ENCODE measurements around the gene ATP2C2.

Gene ATP2C2

DNA sequence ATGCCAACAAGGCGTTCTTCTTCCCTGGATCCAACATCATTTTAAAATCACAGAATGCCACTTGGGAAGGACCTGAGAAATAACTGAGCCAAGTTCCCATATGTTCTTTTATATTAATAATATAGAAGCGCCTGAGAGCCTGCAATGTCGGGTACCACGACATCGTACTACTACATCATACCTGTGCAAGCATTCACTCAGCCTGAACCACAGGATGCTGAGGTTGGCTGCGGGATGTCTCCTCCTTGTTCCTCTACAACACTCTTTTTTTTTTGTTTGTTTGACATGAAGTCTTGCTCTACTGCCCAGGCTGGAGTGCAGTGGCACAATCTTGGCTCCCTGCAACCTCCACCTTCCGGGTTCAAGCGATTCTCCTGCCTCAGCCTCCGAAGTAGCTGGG is 2.1 kb upstream of the ATP2C2 start:
- TF ChIP-seq POLR2AphosphoS5 (IDR thresholded peaks at IDR 0.05; ENCODE audit: low read depth, low read length) (no peak), TAF1 (IDR thresholded peaks at IDR 0.05; ENCODE audit: borderline replicate concordance, insufficient read depth, low read length) (no peak), FOXP2 (optimal IDR thresholded peaks at IDR 0.05; ENCODE audit: borderline replicate concordance, extremely low read depth, extremely low read length, insufficient read depth) (no peak), SIN3A (IDR thresholded peaks at IDR 0.05; ENCODE audit: borderline replicate concordance, insufficient read depth, low read length) (no peak)
- TF ChIP-seq, protein P1, sequence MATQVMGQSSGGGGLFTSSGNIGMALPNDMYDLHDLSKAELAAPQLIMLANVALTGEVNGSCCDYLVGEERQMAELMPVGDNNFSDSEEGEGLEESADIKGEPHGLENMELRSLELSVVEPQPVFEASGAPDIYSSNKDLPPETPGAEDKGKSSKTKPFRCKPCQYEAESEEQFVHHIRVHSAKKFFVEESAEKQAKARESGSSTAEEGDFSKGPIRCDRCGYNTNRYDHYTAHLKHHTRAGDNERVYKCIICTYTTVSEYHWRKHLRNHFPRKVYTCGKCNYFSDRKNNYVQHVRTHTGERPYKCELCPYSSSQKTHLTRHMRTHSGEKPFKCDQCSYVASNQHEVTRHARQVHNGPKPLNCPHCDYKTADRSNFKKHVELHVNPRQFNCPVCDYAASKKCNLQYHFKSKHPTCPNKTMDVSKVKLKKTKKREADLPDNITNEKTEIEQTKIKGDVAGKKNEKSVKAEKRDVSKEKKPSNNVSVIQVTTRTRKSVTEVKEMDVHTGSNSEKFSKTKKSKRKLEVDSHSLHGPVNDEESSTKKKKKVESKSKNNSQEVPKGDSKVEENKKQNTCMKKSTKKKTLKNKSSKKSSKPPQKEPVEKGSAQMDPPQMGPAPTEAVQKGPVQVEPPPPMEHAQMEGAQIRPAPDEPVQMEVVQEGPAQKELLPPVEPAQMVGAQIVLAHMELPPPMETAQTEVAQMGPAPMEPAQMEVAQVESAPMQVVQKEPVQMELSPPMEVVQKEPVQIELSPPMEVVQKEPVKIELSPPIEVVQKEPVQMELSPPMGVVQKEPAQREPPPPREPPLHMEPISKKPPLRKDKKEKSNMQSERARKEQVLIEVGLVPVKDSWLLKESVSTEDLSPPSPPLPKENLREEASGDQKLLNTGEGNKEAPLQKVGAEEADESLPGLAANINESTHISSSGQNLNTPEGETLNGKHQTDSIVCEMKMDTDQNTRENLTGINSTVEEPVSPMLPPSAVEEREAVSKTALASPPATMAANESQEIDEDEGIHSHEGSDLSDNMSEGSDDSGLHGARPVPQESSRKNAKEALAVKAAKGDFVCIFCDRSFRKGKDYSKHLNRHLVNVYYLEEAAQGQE (IDR thresholded peaks at IDR 0.05; ENCODE audit: insufficient read depth in 1 of 2, low read depth in 2 of 2, low read length in 2 of 2) = no peak

DNA sequence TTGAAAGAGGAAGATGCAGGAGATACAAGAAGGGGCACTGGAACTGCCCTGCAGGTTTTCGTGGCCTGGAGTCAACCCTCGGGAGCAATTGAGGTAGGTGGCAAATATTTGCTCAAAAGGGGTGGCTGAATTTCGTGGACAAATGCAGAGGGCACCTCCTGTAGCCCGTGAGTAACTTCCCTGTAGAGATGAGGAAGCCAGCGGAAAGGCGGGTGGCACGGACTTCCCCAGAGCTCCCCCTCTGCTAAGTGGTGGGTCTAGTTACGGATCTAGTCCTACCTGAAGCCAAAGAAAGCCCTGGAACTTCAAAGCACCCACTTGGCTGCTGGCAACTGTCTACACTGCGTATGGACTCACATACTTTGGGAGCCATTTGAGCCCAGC is 1.0 kb upstream of the ATP2C2 start:
- TF ChIP-seq, protein P1 (IDR thresholded peaks at IDR 0.05; ENCODE audit: insufficient read depth in 1 of 2, low read depth in 2 of 2, low read length in 2 of 2) = no peak
- TF ChIP-seq FOXP2 (optimal IDR thresholded peaks at IDR 0.05; ENCODE audit: borderline replicate concordance, extremely low read depth, extremely low read length, insufficient read depth) = no peak
- TF ChIP-seq SIN3A (IDR thresholded peaks at IDR 0.05; ENCODE audit: borderline replicate concordance, insufficient read depth, low read length) = no peak
- TF ChIP-seq POLR2AphosphoS5 (IDR thresholded peaks at IDR 0.05; ENCODE audit: low read depth, low read length) = no peak
- no peak for TF ChIP-seq TAF1 (IDR thresholded peaks at IDR 0.05; ENCODE audit: borderline replicate concordance, insufficient read depth, low read length)

- TF ChIP-seq, protein P1 (IDR thresholded peaks at IDR 0.05; ENCODE audit: insufficient read depth in 1 of 2, low read depth in 2 of 2, low read length in 2 of 2) = no peak
- TF ChIP-seq TAF1 (IDR thresholded peaks at IDR 0.05; ENCODE audit: borderline replicate concordance, insufficient read depth, low read length) = no peak
- TF ChIP-seq POLR2AphosphoS5 (IDR thresholded peaks at IDR 0.05; ENCODE audit: low read depth, low read length) = no peak
- no peak for TF ChIP-seq SIN3A (IDR thresholded peaks at IDR 0.05; ENCODE audit: borderline replicate concordance, insufficient read depth, low read length)
- no peak for TF ChIP-seq FOXP2 (optimal IDR thresholded peaks at IDR 0.05; ENCODE audit: borderline replicate concordance, extremely low read depth, extremely low read length, insufficient read depth)
Observed at GRCh38 chr16:84367750-84368307, 509 bp upstream of the ATP2C2 start.

- TF ChIP-seq TAF1 (IDR thresholded peaks at IDR 0.05; ENCODE audit: borderline replicate concordance, insufficient read depth, low read length) = no peak
- no peak for TF ChIP-seq POLR2AphosphoS5 (IDR thresholded peaks at IDR 0.05; ENCODE audit: low read depth, low read length)
- TF ChIP-seq SIN3A (IDR thresholded peaks at IDR 0.05; ENCODE audit: borderline replicate concordance, insufficient read depth, low read length) = no peak
- TF ChIP-seq, protein P1 (IDR thresholded peaks at IDR 0.05; ENCODE audit: insufficient read depth in 1 of 2, low read depth in 2 of 2, low read length in 2 of 2) = no peak
- no peak for TF ChIP-seq FOXP2 (optimal IDR thresholded peaks at IDR 0.05; ENCODE audit: borderline replicate concordance, extremely low read depth, extremely low read length, insufficient read depth)
Observed at GRCh38 chr16:84369105-84369504, 767 bp downstream of the ATP2C2 start.

All from PFSK-1 (cell line).